Panc1 (cell line): ENCODE data around the gene CCR9.
"Not testable (repeated sequence)": the region's sequence is repeated elsewhere in the genome, so short reads cannot be mapped to it uniquely, and the experiment has no call there.

Experiments
- CTCF ChIP-seq: fragments of 450-650 bp; IDR thresholded peaks from 2 replicates; pipeline ENCODE4 v1.5.1; 2017; ENCODE audit warnings: mild to moderate bottlenecking
- POLR2AphosphoS5 ChIP-seq: IDR thresholded peaks from 2 replicates; pipeline ENCODE4 v1.6.1; 2012; ENCODE audit warnings: mild to moderate bottlenecking, low read depth, low read length, moderate library complexity
- REST ChIP-seq, 2 experiments: IDR thresholded peaks; 2 replicates each; pipeline ENCODE4 v1.6.1; 2011 to 2012; ENCODE audit warnings: low read depth in 2 of 2, control low read depth in 1 of 2, low read length in 1 of 2, mild to moderate bottlenecking in 1 of 2, moderate library complexity in 1 of 2; ENCODE audit not compliant: insufficient read depth in 1 of 2
- SIN3A ChIP-seq: IDR thresholded peaks from 2 replicates; pipeline ENCODE4 v1.6.1; 2012; ENCODE audit warnings: low read depth, mild to moderate bottlenecking, low read length, moderate library complexity, borderline replicate concordance; ENCODE audit not compliant: insufficient read depth
- TCF7L2 ChIP-seq: IDR thresholded peaks from 2 replicates; pipeline ENCODE4 v1.6.1; 2011; ENCODE audit warnings: mild to moderate bottlenecking, low read depth, low read length, inconsistent platforms

GRCh38 chr3:45856323-45856722 is 30.0 kb upstream of the CCR9 start:
- not testable (repeated sequence) for TF ChIP-seq CTCF; POLR2AphosphoS5; SIN3A; REST (IDR thresholded peaks at IDR 0.05; ENCODE audit: insufficient read depth in 1 of 2, low read depth in 2 of 2, low read length in 1 of 2); TCF7L2
